ENCODE data around the gene UBE2E2. TPM values are rescaled to one million over a fixed set of nuclear protein-coding genes. Genes with fewer than 3 reads are reported as not detected.

Gene UBE2E2
- total and polyA plus RNA-seq, 2 of the 13 experiments (the other 11 are each of a cell fraction or from before 2014, with no cell fraction given): 0.77 to 1.5 TPM

- no peak for TF ChIP-seq ZBTB26 (CRISPR knock-in tag; IDR thresholded peaks at IDR 0.05; ENCODE audit: borderline replicate concordance)
- TF ChIP-seq MED1 (CRISPR knock-in tag; IDR thresholded peaks at IDR 0.05): no peak
- no peak for TF ChIP-seq PATZ1 (CRISPR knock-in tag; IDR thresholded peaks at IDR 0.05)
- TF ChIP-seq HNF1A (IDR thresholded peaks at IDR 0.05; ENCODE audit: low read depth): no peak
- no peak for TF ChIP-seq HNF1A (CRISPR knock-in tag; IDR thresholded peaks at IDR 0.05; ENCODE audit: borderline replicate concordance)
- no peak for TF ChIP-seq MEF2D (CRISPR knock-in tag; IDR thresholded peaks at IDR 0.05)
- no peak for TF ChIP-seq TCF7L2 (IDR thresholded peaks at IDR 0.05; ENCODE audit: low read depth, low read length)
- TF ChIP-seq THAP7 (CRISPR knock-in tag; IDR thresholded peaks at IDR 0.05): no peak
- TF ChIP-seq CBX5 (CRISPR knock-in tag; IDR thresholded peaks at IDR 0.05; ENCODE audit: borderline replicate concordance): no peak
- no peak for TF ChIP-seq ZNF747 (CRISPR knock-in tag; IDR thresholded peaks at IDR 0.05; ENCODE audit: borderline replicate concordance)
- TF ChIP-seq SP140L (CRISPR knock-in tag; IDR thresholded peaks at IDR 0.05; ENCODE audit: borderline replicate concordance): no peak
Observed at GRCh38 chr3:23232854-23233253, 29.7 kb downstream of the UBE2E2 start (continued).

All from HepG2 (cell line).